ENCODE results near the gene FAM161B. TPM values are rescaled to one million over a fixed set of nuclear protein-coding genes. Genes with fewer than 3 reads are reported as not detected.
"Not testable (repeated sequence)": the region's sequence is repeated elsewhere in the genome, so short reads cannot be mapped to it uniquely, and the experiment has no call there.

The FAM161B gene, protein sequence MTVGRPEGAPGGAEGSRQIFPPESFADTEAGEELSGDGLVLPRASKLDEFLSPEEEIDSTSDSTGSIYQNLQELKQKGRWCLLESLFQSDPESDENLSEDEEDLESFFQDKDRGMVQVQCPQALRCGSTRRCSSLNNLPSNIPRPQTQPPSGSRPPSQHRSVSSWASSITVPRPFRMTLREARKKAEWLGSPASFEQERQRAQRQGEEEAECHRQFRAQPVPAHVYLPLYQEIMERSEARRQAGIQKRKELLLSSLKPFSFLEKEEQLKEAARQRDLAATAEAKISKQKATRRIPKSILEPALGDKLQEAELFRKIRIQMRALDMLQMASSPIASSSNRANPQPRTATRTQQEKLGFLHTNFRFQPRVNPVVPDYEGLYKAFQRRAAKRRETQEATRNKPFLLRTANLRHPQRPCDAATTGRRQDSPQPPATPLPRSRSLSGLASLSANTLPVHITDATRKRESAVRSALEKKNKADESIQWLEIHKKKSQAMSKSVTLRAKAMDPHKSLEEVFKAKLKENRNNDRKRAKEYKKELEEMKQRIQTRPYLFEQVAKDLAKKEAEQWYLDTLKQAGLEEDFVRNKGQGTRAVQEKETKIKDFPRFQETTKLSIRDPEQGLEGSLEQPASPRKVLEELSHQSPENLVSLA
- 2.0 and 4.0 TPM in 2 replicates for total RNA-seq (2014; rRNA removed; shearing (Covaris generic))

GRCh38 chr14:73949752-73950734, at the start of gene FAM161B, which contains the start of gene COQ6:
Gene FAM161B (minus strand): TSS chr14:73950094. CDS start chr14:73950026, 68 bp downstream.
Gene COQ6 (plus strand): TSS chr14:73950302. CDS start chr14:73950333, 31 bp downstream.
- DNase-seq (ENCODE audit: low read depth) = peak; percentile 97

GRCh38 chr14:73998726-73999125, 48.8 kb upstream of the FAM161B start:
- DNase-seq (ENCODE audit: low read depth) = no peak

DNA sequence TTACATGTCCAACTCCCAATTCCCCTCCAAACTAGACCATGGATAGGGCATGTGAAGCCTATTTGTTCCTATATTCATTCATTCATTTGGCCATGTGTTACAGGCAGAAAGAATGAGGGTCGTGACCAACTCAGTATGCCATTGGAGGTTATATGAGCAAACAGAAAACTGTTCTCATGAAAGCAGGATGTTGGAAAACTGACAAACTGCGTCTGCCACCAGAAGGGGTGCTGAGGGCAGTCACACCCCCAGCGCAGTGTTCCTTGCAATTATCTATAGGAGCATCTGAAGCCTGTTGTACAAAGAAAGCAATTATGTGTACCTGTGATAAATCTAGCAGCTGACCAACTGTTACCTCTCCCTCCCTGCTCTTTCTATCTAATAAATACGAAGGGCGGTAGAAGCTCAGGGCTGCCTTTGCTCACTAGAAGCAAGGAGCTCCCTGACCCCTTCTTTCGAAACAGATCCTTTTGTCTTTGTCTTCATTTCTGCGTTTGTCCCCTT, 48.1 kb upstream of the FAM161B start:
- DNase-seq (ENCODE audit: low read depth) = no peak

DNA sequence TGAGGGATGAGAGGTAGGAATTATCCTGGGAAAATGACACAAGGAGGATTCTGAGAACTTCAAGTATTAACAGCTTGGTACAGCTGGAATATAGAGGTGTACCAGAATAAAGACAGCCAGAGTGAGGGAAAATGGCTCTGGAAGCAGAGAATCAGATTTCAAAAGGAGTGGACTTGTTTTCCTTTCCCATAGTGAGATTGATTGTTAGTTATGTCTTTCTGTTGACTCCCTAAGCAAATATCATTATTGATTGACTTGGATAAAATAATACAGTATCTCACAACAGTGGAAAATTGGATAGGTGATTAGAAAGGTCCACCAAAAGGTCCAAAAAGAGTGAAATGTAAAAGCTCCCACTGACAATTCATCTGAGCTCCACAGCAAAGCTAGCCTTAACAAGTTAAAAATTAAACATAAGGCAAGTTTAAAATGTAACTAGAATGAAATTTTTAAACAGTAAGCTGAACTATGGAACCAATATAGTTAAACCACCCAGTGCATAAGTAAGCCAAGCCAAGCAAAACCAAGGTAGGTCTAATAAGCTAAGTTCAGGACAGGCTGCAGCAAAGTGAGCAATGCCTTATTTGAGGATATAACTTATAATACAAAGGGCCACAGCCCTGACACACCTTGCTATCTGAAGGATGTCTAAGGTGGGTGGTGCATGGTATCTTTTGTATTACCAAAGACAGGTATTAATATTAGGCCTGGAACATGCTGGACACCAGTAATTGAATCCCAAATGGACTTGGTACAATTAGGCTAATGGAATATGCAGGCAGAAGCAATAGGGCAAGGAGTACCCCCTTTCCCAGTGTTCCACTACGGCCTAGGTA, 47.4 kb upstream of the FAM161B start:
- DNase-seq (ENCODE audit: low read depth) = no peak

GRCh38 chr14:73996731-73997107, 46.8 kb upstream of the FAM161B start:
- DNase-seq (ENCODE audit: low read depth) = no peak

- no peak for DNase-seq (ENCODE audit: low read depth)
Observed at GRCh38 chr14:73995977-73996378, 46.1 kb upstream of the FAM161B start.

DNA sequence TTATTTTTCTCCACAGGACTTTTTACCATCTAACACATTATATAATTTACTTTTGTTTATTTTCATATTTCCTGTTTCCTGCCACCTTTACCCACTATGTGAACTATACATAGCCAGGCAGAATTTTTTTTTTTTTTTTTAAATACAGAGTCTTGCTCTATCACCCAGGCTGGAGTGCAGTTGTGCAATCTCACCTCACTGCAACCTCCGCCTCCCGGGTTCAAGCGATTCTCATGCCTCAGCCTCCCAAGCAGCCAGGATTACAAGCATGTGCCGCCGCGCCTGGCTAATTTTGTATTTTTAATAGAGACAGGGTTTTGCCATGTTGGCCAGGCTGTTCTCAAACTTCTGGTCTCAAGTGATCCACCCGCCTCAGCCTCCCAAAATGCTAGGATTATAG, 45.0 kb upstream of the FAM161B start:
- not testable (repeated sequence) for DNase-seq (ENCODE audit: low read depth)

GRCh38 chr14:73991092-73991491, 41.2 kb upstream of the FAM161B start:
- DNase-seq (ENCODE audit: low read depth) = no peak

- not testable (repeated sequence) for DNase-seq (ENCODE audit: low read depth)
Observed at GRCh38 chr14:73988656-73989055, 38.8 kb upstream of the FAM161B start.

DNA sequence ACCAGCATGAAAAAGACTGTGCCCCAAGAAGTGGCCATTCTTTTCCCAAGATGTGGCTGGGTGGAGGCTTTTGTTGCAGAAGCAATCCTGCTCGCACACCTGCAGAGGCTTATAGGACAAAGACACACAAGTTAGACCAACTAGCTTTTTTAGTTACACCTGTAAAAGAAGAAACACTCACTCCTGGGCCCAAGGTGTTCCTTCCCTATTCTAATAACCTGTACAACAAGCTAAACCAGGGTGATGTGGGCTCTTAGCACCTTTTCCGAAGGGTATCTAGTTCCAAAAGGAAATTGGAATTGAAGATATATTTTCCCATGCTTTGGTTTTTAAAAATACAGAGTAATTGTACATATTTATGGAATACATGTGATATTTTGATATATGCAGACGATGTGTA, 38.2 kb upstream of the FAM161B start:
- no peak for DNase-seq (ENCODE audit: low read depth)

DNA sequence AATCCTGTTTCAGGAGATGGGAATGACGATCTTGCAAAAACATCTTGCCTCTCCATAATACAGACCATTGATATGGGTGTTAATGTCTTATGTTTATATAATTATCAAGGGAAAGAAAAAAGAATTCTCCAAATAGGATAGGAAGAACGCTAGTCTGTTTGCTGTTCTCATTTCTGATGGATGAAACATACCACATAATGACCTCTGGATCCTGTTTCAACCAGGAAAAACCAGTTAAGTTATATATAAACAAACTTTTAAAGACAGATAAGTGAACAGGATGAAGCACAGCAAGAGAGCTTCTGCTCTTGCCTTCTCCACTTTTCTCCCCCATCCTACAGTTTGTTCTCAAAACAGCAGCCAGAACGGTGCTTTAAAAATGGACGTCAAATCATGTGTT, 28.0 kb upstream of the FAM161B start:
- peak; percentile 17 for DNase-seq (ENCODE audit: low read depth)

- DNase-seq (ENCODE audit: low read depth) = no peak
Observed at GRCh38 chr14:73976125-73976524, 26.2 kb upstream of the FAM161B start.

GRCh38 chr14:73973497-73973896, 23.6 kb upstream of the FAM161B start:
- no peak for DNase-seq (ENCODE audit: low read depth)

DNA sequence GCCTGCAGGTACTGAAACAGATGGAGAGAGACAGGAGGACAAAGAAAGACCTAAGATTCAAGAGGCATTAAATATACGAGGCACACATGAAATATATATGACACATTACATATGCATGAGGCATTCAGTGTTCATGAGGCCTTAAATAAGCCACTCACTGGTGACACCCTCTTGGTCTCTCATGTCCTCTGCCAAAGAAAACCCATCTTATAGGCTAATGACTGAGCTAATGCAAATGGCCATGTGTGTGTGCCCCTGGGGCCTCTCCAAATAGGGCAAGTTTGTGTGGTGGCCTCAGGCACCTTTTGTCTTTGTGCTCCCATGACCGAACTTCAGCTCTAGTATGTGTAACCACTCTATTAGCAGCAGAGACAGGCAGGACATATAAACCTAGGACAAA, 19.0 kb upstream of the FAM161B start:
- no peak for DNase-seq (ENCODE audit: low read depth)

GRCh38 chr14:73965216-73965615, 15.3 kb upstream of the FAM161B start:
- no peak for DNase-seq (ENCODE audit: low read depth)

DNA sequence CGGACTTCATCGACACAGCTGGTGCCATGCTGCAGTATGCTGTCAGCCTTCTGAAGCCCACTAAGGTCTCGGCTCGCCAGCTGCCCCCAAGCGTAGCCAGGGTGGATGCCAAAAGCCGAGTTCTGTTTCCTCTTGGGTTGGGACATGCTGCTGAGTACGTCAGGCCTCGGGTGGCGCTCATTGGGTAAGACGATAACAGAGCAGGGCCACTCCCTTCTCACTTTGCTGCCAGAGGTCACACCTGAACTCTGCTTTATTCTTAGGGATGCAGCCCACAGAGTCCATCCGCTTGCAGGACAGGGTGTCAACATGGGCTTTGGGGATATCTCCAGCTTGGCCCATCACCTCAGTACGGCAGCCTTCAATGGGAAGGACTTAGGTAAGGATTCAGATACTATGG, 11.3 kb upstream of the FAM161B start:
- DNase-seq (ENCODE audit: low read depth) = no peak

GRCh38 chr14:73958591-73958990, 8.7 kb upstream of the FAM161B start:
- no peak for DNase-seq (ENCODE audit: low read depth)

GRCh38 chr14:73955674-73956073, 5.8 kb upstream of the FAM161B start:
- no peak for DNase-seq (ENCODE audit: low read depth)

GRCh38 chr14:73953731-73954130, 3.8 kb upstream of the FAM161B start:
- no peak for DNase-seq (ENCODE audit: low read depth)

- DNase-seq (ENCODE audit: low read depth) = no peak
Observed at GRCh38 chr14:73945159-73945670, 4.7 kb downstream of the FAM161B start.
